ENCODE results near the gene PSMB9.
"Not testable (repeated sequence)": the region's sequence is repeated elsewhere in the genome, so short reads cannot be mapped to it uniquely, and the experiment has no call there.

The PSMB9 gene

DNA sequence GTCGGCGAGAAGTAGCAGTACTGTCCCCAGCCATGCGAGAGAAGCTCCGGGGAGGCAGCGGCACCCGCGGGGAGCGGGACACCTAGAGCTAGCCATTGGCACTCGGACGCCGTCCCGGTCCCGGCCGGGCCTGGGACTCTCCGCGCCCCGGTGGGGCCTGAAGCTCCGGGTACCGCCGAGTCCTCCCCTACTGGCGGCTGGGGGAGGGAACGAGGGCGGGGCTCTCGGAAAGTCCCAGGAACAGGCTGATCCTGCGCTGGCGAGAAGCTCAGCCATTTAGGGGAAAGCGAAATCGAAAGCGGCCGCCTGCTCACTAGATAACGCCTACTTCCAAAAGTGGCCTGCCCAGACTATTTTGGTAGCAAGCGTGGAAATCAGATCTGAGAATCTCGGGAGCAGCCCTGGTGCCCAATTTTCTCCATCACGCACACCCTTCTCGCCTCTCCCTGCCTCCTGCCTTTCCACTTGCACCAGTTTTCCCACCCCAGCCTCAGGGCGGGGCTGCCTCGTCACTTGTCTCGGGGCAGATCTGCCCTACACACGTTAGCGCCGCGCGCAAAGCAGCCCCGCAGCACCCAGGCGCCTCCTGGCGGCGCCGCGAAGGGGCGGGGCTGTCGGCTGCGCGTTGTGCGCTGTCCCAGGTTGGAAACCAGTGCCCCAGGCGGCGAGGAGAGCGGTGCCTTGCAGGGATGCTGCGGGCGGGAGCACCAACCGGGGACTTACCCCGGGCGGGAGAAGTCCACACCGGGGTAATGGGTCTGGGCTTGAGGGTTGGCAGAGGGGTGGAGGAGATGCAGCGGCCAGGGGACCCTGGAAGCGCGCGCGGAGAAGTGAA lies at the start of gene PSMB9, which contains the start of gene TAP1:
Gene PSMB9, plus strand, starts transcription at position 652 of the 835 bp plus-strand sequence. Its CDS starts 38 bp downstream, at position 690.
Gene TAP1, minus strand, starts transcription at position 164 of the 835 bp plus-strand sequence. Its CDS starts 68 bp downstream, at position 96.
- peak; percentile 96 for DNase-seq

- DNase-seq, result not testable (repeated sequence)
Observed at GRCh38 chr6:32805404-32805803, 48.6 kb upstream of the PSMB9 start.

GRCh38 chr6:32807020-32807580 lies 46.9 kb upstream of the PSMB9 start:
- no peak for DNase-seq

DNA sequence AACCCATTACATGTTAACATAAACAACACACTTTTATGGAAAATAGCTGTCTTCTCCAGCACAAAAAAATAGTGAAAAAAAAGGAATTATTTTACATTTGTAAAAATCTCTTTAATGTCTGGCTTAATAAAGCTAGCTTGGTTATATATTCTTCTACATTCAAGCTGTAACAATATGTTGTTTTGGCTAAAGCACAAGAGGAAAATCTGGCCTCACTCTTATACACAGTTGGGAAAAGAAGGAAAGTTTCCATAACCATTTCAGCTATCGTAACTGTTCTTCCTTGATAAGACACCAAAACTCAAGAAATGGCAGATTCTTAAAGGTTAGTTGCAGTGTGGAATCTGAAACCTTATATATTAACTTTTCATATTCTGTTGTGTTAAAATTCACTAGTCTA lies 44.8 kb upstream of the PSMB9 start:
- DNase-seq, result no peak

DNA sequence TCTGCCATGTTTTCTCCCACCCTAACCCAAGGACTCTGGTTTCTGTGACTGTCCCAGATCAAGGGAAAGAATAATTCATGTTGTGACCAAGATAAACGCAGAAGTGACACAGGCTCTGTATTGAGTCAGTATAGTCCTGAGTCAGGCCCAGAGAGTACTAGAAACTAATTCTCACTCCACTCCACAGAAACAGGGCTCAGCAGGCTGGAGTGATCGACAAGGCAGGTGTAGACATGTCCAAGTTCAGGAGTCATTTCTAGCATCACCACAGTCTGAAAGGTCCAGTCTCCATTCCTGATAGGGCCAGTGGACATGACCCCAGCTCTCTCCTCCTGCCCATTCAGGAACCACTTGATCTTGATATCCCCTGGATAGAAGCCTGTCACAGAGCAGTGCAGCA lies 39.8 kb upstream of the PSMB9 start:
- no peak for DNase-seq

DNA sequence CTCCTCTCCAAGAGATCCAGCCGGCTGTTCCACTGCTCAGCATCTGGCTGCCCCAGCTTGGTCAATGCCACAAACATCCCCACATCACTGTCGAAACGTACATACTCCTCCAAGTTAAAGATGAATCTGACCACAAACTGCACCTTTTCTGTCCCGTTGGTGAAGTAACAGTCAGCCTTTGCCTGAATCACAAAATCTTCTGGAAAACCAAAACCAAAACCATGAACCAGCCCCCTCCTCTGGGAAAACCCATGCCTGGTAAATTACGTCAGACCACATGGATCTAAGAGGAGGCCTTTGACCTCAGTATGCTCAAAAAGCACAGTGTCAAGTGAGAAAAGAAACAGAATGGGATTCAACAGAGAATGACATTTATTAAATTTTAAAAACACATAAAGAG lies 38.9 kb upstream of the PSMB9 start:
- DNase-seq, result no peak

- DNase-seq, result no peak
Observed at GRCh38 chr6:32815996-32816395, 38.0 kb upstream of the PSMB9 start.

GRCh38 chr6:32816746-32817204 lies 37.2 kb upstream of the PSMB9 start, which contains the start of gene HLA-DOB:
TSS of gene HLA-DOB (minus strand) at chr6:32817002. CDS start at chr6:32816951, 51 bp downstream.
- peak; percentile 35 for DNase-seq

- no peak for DNase-seq
Observed at GRCh38 chr6:32818867-32819266, 35.1 kb upstream of the PSMB9 start.

DNA sequence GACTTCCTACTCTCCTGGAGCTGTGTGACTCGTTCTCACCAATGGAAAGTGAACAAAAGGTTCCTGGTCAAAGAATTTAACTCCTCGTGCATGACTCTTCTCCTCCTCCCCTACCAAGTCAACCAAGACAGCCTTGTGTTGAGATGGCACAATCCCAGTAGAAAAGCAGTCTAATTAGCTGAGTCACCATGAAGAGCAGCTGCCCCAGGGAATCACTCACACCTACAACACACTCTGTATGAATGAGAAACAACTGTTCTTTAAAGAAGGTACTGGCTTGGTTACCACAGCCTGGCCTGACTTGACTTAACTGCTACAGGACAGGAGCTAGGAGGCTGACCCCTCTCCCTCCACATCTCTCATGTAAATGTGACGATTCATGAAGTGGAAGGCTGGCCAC lies 34.3 kb upstream of the PSMB9 start:
- DNase-seq, result no peak

DNA sequence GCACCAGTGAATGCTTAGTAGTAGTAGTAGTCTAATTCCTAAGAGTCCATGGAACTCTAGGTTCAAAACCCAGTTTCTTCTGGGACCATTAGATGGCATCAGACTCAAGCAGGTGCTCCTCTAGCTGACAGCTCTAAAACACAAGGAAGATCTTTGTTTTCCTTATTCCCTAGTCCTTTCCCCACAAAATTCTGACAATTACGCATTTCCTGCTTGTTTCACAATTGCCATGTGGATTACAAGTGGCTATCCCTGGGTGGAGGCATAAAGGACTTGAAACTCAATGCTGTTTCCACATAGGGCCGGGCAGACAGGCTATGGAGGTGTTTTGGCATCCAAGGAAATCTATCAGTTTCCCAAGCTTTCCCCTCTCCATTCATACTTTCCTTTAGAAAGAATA lies 28.0 kb upstream of the PSMB9 start:
- no peak for DNase-seq

GRCh38 chr6:32827025-32827424 lies 27.0 kb upstream of the PSMB9 start:
- DNase-seq, result no peak

DNA sequence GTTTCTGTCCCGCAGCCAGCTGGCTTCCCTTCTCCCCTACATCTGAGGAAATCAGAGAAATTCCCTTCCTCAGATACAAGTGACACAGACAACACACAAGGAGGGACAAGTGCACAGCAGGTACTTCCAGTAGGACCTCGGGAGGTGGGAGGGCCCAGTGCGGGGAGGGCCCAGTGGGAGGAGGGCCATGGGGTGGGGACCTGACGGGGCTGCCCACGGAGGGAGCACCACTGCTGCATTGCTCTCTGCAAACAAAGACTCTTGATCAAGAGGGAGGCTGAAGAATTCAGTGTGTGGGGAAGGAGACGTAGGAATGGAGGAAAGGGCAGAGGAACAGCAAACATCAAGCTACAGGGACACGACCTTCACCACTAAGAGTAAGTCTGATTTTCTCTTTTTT lies 24.5 kb upstream of the PSMB9 start:
- DNase-seq, result no peak

GRCh38 chr6:32830017-32830416 lies 24.0 kb upstream of the PSMB9 start:
- no peak for DNase-seq

DNA sequence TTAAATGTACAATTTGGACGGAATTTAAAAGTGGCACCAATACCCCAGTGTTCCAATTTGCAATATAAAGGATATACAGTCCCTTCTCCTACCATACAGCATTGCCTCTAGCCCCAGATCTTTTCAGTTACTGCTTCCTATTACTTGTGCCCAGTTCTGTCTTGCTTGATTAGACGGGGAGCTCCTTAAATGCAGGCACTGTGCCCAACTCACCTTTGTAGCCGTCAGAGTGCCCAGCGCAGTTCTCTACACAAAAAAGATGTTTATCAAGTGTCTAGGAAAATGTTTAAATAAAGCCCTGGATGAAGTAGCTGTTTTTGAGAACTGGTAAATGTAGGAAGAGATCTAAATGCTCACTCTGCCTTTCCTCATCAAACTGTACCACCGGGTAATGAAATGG lies 23.1 kb upstream of the PSMB9 start:
- DNase-seq, result no peak

- no peak for DNase-seq
Observed at GRCh38 chr6:32832535-32832934, 21.5 kb upstream of the PSMB9 start.

DNA sequence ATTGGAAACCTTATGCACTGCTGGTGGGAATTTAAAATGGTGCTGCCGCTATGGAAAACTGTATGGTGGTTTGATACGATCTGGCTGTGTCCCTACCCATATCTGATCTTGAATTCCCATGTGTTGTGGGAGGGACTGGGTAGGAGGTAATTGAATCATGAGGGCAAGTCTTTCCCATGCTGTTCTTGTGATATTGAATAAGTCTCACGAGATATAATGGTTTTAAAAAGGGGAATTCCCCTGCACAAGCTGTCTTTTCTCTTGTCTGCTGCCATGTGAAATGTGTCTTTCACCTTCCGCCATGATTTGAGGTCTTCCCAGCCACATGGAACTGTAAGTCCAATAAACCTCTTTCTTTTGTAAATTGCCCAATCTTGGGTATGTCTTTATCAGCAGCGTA lies 20.3 kb upstream of the PSMB9 start:
- DNase-seq, result no peak

DNA sequence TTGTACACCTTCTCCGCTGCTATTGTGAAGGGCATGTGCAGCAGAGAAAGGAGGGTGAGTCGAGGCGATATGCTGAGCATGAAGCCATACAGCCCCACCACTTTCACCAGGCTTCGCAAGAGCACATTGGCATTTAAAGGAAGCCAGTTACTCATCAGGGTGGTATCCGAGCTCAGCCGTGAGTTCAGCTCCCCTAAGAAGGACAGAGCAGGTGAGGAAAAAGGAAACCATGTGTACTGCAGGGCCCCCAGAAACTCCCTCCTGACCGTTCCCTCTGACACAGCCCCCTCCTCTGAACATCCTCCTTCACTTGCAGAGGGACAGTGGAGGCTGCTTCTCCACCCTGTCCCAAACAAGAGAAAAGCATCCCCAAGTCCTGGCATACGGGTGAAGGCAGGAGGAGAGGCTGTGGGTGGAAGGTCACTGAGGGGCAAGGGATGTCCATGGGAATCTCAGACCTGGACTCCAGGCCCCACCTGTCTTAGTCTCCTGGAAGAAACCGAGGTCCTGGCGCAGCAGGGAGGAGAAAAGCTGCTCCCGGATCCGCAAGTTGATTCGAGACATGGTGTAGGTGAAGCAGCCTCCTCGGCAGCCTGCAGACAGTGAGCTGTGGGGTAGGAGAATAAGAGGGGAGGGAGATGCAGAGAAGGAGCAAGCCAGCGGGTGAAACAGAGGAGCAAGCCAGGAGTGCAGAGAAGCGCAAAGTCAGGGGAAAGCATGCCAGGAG lies 18.7 kb upstream of the PSMB9 start:
- DNase-seq, result no peak

GRCh38 chr6:32836873-32837272 lies 17.1 kb upstream of the PSMB9 start:
- no peak for DNase-seq

- DNase-seq, result no peak
Observed at GRCh38 chr6:32837651-32838113, 16.3 kb upstream of the PSMB9 start.

DNA sequence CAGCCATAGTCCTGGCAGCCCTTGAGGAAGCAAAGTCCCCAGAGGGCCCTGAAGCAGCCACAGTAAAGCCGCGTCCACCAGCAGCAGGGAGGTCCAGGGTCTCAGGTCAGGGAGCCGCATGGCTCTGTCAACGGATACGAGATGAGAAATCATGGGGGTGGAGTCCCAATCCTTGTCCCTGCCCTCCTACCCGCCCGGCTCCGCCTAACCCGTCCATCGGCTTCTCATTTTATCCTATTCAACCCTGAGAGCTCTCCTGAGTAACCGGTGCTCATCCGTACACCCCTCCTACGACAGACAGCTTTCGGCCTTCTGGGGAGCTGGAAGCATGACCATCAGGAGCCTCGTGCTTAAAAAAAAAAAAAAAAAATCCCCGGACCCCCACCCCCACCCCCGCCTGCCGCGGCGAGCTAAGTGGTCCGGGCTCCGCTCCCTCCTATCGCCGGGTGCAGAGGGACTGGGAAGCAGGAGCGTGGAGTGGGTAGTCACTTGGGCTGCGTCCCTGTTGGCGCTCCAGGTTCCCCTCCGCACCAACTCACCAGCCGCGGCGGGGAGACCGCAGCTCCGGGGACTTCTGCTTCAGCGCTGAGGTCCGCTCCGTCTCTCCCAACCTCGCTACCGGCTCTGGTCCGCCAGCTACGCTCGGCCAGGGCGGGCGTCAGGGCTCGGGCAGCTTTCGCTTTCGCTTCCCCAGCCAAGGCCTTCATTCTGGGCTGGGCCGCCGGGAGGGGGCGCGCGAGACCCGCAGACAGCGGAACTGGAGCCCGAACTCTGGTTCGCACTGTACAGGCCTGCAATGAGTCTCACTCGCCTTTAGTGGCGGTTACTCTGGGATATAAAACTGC lies 15.7 kb upstream of the PSMB9 start, which contains the start of gene TAP2:
Gene TAP2, minus strand, starts transcription at position 626 of the 845 bp plus-strand sequence. Its CDS starts 506 bp downstream, at position 120.
- DNase-seq, result peak; percentile 98

GRCh38 chr6:32839356-32839755 lies 14.6 kb upstream of the PSMB9 start:
- no peak for DNase-seq
